Mesenchymal stem cell (in vitro differentiated cells and primary cell): ENCODE data around the gene CACNG4.

ENCODE experiments used
- DNase-seq: peaks from one replicate; pipeline ENCODE4 v3.0.0-alpha.2; 2013
- H2AFZ ChIP-seq: one replicate; pipeline ENCODE4 v1.6.1; 2013; ENCODE audit warnings: low read depth, mild to moderate bottlenecking, control low read depth, inconsistent platforms, low read length, moderate library complexity
- H2AK5ac ChIP-seq: 2 replicates; pipeline ENCODE4 v1.6.1; 2013; ENCODE audit warnings: low read length, moderate library complexity, mild to moderate bottlenecking, inconsistent platforms; ENCODE audit not compliant: severe bottlenecking
- H2BK120ac ChIP-seq: one replicate; pipeline ENCODE4 v1.6.1; 2013; ENCODE audit warnings: low read depth, mild to moderate bottlenecking, inconsistent platforms, low read length, moderate library complexity
- H2BK12ac ChIP-seq, 2 experiments: one replicate each; pipeline ENCODE4 v1.6.1; 2013; ENCODE audit warnings: inconsistent platforms in 2 of 2, low read length in 2 of 2, mild to moderate bottlenecking in 2 of 2, moderate library complexity in 2 of 2, control low read depth in 1 of 2
- H2BK15ac ChIP-seq: one replicate; pipeline ENCODE4 v1.6.1; 2013; ENCODE audit warnings: mild to moderate bottlenecking, low read depth, inconsistent platforms; ENCODE audit not compliant: poor library complexity, severe bottlenecking
- H2BK5ac ChIP-seq: 2 replicates; pipeline ENCODE4 v1.6.1; 2013; ENCODE audit warnings: low read depth, mild to moderate bottlenecking, low read length, control low read depth, inconsistent platforms; ENCODE audit not compliant: poor library complexity, severe bottlenecking
- H3K14ac ChIP-seq, 2 experiments: one replicate each; pipeline ENCODE4 v1.6.1; 2013; ENCODE audit warnings: inconsistent platforms in 2 of 2, low read length in 2 of 2, control low read depth in 1 of 2, mild to moderate bottlenecking in 1 of 2, moderate library complexity in 1 of 2
- H3K18ac ChIP-seq, 2 experiments: one replicate each; pipeline ENCODE4 v1.6.1; 2013; ENCODE audit warnings: inconsistent platforms in 2 of 2, low read length in 2 of 2, control low read depth in 1 of 2, low read depth in 1 of 2, mild to moderate bottlenecking in 1 of 2
- H3K23ac ChIP-seq, 2 experiments: one replicate each; pipeline ENCODE4 v1.6.1; 2013; ENCODE audit warnings: inconsistent platforms in 2 of 2, low read length in 2 of 2, mild to moderate bottlenecking in 2 of 2, moderate library complexity in 2 of 2, control low read depth in 1 of 2
- H3K27ac ChIP-seq: 2 replicates; pipeline ENCODE4 v1.5.1; 2013; ENCODE audit warnings: mild to moderate bottlenecking, moderate library complexity, low read length, control low read depth, inconsistent platforms; ENCODE audit not compliant: poor library complexity, severe bottlenecking
- H3K27me3 ChIP-seq, 2 experiments: 2 replicates each; pipeline versions ENCODE4 v1.6.1 to v1.7.0; 2013; ENCODE audit warnings: low read length in 2 of 2, mild to moderate bottlenecking in 2 of 2, moderate library complexity in 2 of 2, control low read depth in 1 of 2, inconsistent platforms in 1 of 2; ENCODE audit not compliant: control insufficient read depth in 1 of 2, insufficient read depth in 1 of 2
- H3K36me3 ChIP-seq, 2 experiments: 2 replicates each; pipeline versions ENCODE4 v1.6.1 to v1.7.0; 2013; ENCODE audit warnings: low read length in 2 of 2, control low read depth in 1 of 2, inconsistent platforms in 1 of 2, low read depth in 1 of 2, mild to moderate bottlenecking in 1 of 2; ENCODE audit not compliant: insufficient read depth in 2 of 2, control insufficient read depth in 1 of 2
- H3K4ac ChIP-seq, 2 experiments: one replicate each; pipeline ENCODE4 v1.6.1; 2013; ENCODE audit warnings: inconsistent platforms in 2 of 2, low read length in 2 of 2, mild to moderate bottlenecking in 2 of 2, moderate library complexity in 2 of 2, control low read depth in 1 of 2, low read depth in 1 of 2
- H3K4me1 ChIP-seq: 2 replicates; pipeline ENCODE4 v1.6.1; 2013; ENCODE audit warnings: low read depth, low read length, control low read depth; ENCODE audit not compliant: control insufficient read depth, insufficient read depth
- H3K4me2 ChIP-seq: 2 replicates; pipeline ENCODE4 v1.6.1; 2013; ENCODE audit warnings: low read length, mild to moderate bottlenecking, inconsistent platforms; ENCODE audit not compliant: poor library complexity, severe bottlenecking
- H3K4me3 ChIP-seq, 2 experiments: 2 replicates each; pipeline versions ENCODE4 v1.5.1 to v1.7.0; 2013; ENCODE audit warnings: low read length in 2 of 2, mild to moderate bottlenecking in 2 of 2, control low read depth in 1 of 2, low read depth in 1 of 2; ENCODE audit not compliant: insufficient read depth in 1 of 2
- H3K79me1 ChIP-seq: replicated peaks from 2 replicates; pipeline ENCODE4 v1.6.1; 2013; ENCODE audit warnings: mild to moderate bottlenecking, control low read depth, low read length, inconsistent platforms; ENCODE audit not compliant: poor library complexity, severe bottlenecking
- H3K9ac ChIP-seq: 2 replicates; pipeline ENCODE4 v1.7.0; 2013; ENCODE audit warnings: mild to moderate bottlenecking, low read length, moderate library complexity
- H3K9me3 ChIP-seq: 2 replicates; pipeline ENCODE4 v1.7.0; 2013; ENCODE audit warnings: mild to moderate bottlenecking, low read length; ENCODE audit not compliant: control insufficient read depth
- H4K8ac ChIP-seq: one replicate; pipeline ENCODE4 v1.6.1; 2013; ENCODE audit warnings: inconsistent platforms, mild to moderate bottlenecking, low read length, moderate library complexity
- H4K91ac ChIP-seq: one replicate; pipeline ENCODE4 v1.6.1; 2013; ENCODE audit warnings: mild to moderate bottlenecking, low read length, inconsistent platforms
- WGBS: methylation state at CpG from one replicate; pipeline ENCODE4 v1.1.7; 2013; ENCODE audit warnings: mixed read lengths; 5-methylcytosine and 5-hydroxymethylcytosine counted together

Gene CACNG4

GRCh38 chr17:66996926-66997325, 32.4 kb downstream of the CACNG4 start:
- no peak overlapping the region for H2AK5ac ChIP-seq
- no peaks in the 10 kb centered on the region for H3K4me1 ChIP-seq
- H3K23ac ChIP-seq, result no peak overlapping the region
- no peaks in the 10 kb centered on the region for H3K9me3 ChIP-seq
- H3K14ac ChIP-seq, result no peak overlapping the region
- no peak overlapping the region for H4K8ac ChIP-seq
- no peak overlapping the region for H2AFZ ChIP-seq
- no peak overlapping the region for H3K18ac ChIP-seq
- H2BK5ac ChIP-seq, result no peak overlapping the region
- H3K27ac ChIP-seq, result no peak overlapping the region
- H2BK15ac ChIP-seq, result no peak overlapping the region
- no peak overlapping the region for H3K9ac ChIP-seq
- H3K36me3 ChIP-seq, result no peaks in the 10 kb centered on the region
- no peak for DNase-seq
- no peak overlapping the region for H2BK12ac ChIP-seq
- H3K4me3 ChIP-seq, result no peak overlapping the region
- H3K79me1 ChIP-seq, result no peaks in the 10 kb centered on the region
- no peak overlapping the region for H3K4ac ChIP-seq
- H3K4me2 ChIP-seq, result no peak overlapping the region
- WGBS, result 95% methylated on average over 5 of the region's 5 CpGs
- no peak overlapping the region for H2BK120ac ChIP-seq
- peaks cover 32 to 50% of the 10 kb centered on the region in 2 experiments for H3K27me3 ChIP-seq
- no peak overlapping the region for H4K91ac ChIP-seq

GRCh38 chr17:67003231-67003630, 38.7 kb downstream of the CACNG4 start:
- Histone ChIP-seq H2BK15ac (no peak overlapping the region), H3K4ac (no peak overlapping the region), H3K4me1 (no peaks in the 10 kb centered on the region), H3K18ac (no peak overlapping the region), H2AFZ (no peak overlapping the region), H3K23ac (no peak overlapping the region), H4K91ac (no peak overlapping the region), H2BK120ac (no peak overlapping the region), H3K27me3 (peaks cover 45 to 62% of the 10 kb centered on the region in 2 experiments), H3K9me3 (peaks cover 6% of the 10 kb centered on the region), H3K36me3 (no peaks in the 10 kb centered on the region), H3K27ac (no peak overlapping the region), H2AK5ac (no peak overlapping the region), H3K14ac (no peak overlapping the region), H3K4me2 (no peak overlapping the region), H3K9ac (no peak overlapping the region), H4K8ac (no peak overlapping the region), H3K79me1 (no peaks in the 10 kb centered on the region), H2BK5ac (no peak overlapping the region), H2BK12ac (no peak overlapping the region), H3K4me3 (no peak overlapping the region)
- 89% methylated on average over 2 of the region's 2 CpGs for WGBS
- DNase-seq, result no peak

- 91% methylated on average over 11 of the region's 11 CpGs for WGBS
- no peak overlapping the region for H3K18ac ChIP-seq
- H3K36me3 ChIP-seq, result no peaks in the 10 kb centered on the region
- H2BK15ac ChIP-seq, result no peak overlapping the region
- no peak overlapping the region for H4K8ac ChIP-seq
- no peak overlapping the region for H2AK5ac ChIP-seq
- H3K23ac ChIP-seq, result no peak overlapping the region
- H4K91ac ChIP-seq, result no peak overlapping the region
- DNase-seq, result no peak
- H3K4ac ChIP-seq, result no peak overlapping the region
- H3K9me3 ChIP-seq, result peaks cover 6% of the 10 kb centered on the region
- H3K4me3 ChIP-seq, result no peak overlapping the region
- no peak overlapping the region for H3K4me2 ChIP-seq
- H3K14ac ChIP-seq, result no peak overlapping the region
- H2BK12ac ChIP-seq, result no peak overlapping the region
- no peak overlapping the region for H3K27ac ChIP-seq
- no peaks in the 10 kb centered on the region for H3K4me1 ChIP-seq
- no peaks in the 10 kb centered on the region for H3K79me1 ChIP-seq
- peaks cover 43 to 60% of the 10 kb centered on the region in 2 experiments for H3K27me3 ChIP-seq
- no peak overlapping the region for H2AFZ ChIP-seq
- H2BK120ac ChIP-seq, result no peak overlapping the region
- no peak overlapping the region for H2BK5ac ChIP-seq
- no peak overlapping the region for H3K9ac ChIP-seq
These were observed 39.7 kb downstream of the CACNG4 start for GRCh38 chr17:67004181-67004580.

- H3K4me3 ChIP-seq, result no peak overlapping the region
- no peak overlapping the region for H3K23ac ChIP-seq
- no peak overlapping the region for H2BK5ac ChIP-seq
- H3K36me3 ChIP-seq, result no peaks in the 10 kb centered on the region
- peaks cover 14% of the 10 kb centered on the region for H3K9me3 ChIP-seq
- no peaks in the 10 kb centered on the region for H3K4me1 ChIP-seq
- H2AK5ac ChIP-seq, result no peak overlapping the region
- no peak overlapping the region for H4K8ac ChIP-seq
- 85% methylated on average over 4 of the region's 6 CpGs for WGBS
- H2BK120ac ChIP-seq, result no peak overlapping the region
- H3K14ac ChIP-seq, result no peak overlapping the region
- H2BK15ac ChIP-seq, result no peak overlapping the region
- DNase-seq, result no peak
- H3K27me3 ChIP-seq, result peaks cover 62 to 69% of the 10 kb centered on the region in 2 experiments
- no peak overlapping the region for H4K91ac ChIP-seq
- no peak overlapping the region for H3K9ac ChIP-seq
- H3K18ac ChIP-seq, result no peak overlapping the region
- H3K79me1 ChIP-seq, result no peaks in the 10 kb centered on the region
- no peak overlapping the region for H3K27ac ChIP-seq
- H2AFZ ChIP-seq, result no peak overlapping the region
- no peak overlapping the region for H3K4me2 ChIP-seq
- no peak overlapping the region for H2BK12ac ChIP-seq
- H3K4ac ChIP-seq, result no peak overlapping the region
These were observed 42.8 kb downstream of the CACNG4 start for GRCh38 chr17:67007266-67007665.
